Measurements from ENCODE around the gene TFDP1. TPM values are rescaled to one million over a fixed set of nuclear protein-coding genes. Genes with fewer than 3 reads are reported as not detected.

Gene TFDP1
- total and polyA plus RNA-seq, 4 experiments from 2014 or later, result 20.7 to 63.4 (median 39.4) TPM

- Histone ChIP-seq H3K4me1 (ENCODE audit: insufficient read depth, low read length) (no peaks in the 10 kb centered on the region), H3K4me3 (ENCODE audit: low read length in 2 of 2) (no peak overlapping the region), H3K27me3 (ENCODE audit: insufficient read depth, low read length) (no peaks in the 10 kb centered on the region), H3K9me3 (ENCODE audit: control insufficient read depth in 1 of 2, low read length in 2 of 2) (no peaks in the 10 kb centered on the region), H3K27ac (ENCODE audit: low read depth, low read length) (no peak overlapping the region), H3K36me3 (ENCODE audit: insufficient read depth, low read length) (peaks cover 5% of the 10 kb centered on the region)
- H3K36me3 Mint-ChIP-seq, result peaks cover 14 to 23% of the 10 kb centered on the region in 2 donors
- no peak overlapping the region for H3K27ac Mint-ChIP-seq
- intact Hi-C loops (cut with micrococcal nuclease), result no loop called here
- POLR2A ChIA-PET (ENCODE audit: partially characterized antibody), result no interaction called here
- H3K4me1 Mint-ChIP-seq, result peaks cover 2 to 11% (median 9%) of the 10 kb centered on the region in 4 donors
- H3K9me3 Mint-ChIP-seq, result no peaks in the 10 kb centered on the region
- H3K27me3 Mint-ChIP-seq, result no peaks in the 10 kb centered on the region
- CTCF ChIA-PET (ENCODE audit: partially characterized antibody), result no interaction called here
- no peak overlapping the region for H3K4me3 Mint-ChIP-seq
- no peak for DNase-seq
Measured at GRCh38 chr13:113613789-113614379, 29.3 kb downstream of the TFDP1 start.

GRCh38 chr13:113616281-113616906 lies 31.8 kb downstream of the TFDP1 start:
- ChIA-PET CTCF (ENCODE audit: partially characterized antibody) (no interaction called here), POLR2A (ENCODE audit: partially characterized antibody) (no interaction called here)
- Histone ChIP-seq H3K4me3 (ENCODE audit: low read length in 2 of 2) (no peak overlapping the region), H3K36me3 (ENCODE audit: insufficient read depth, low read length) (peaks cover 5% of the 10 kb centered on the region), H3K27me3 (ENCODE audit: insufficient read depth, low read length) (no peaks in the 10 kb centered on the region), H3K9me3 (ENCODE audit: control insufficient read depth in 1 of 2, low read length in 2 of 2) (no peaks in the 10 kb centered on the region), H3K27ac (ENCODE audit: low read depth, low read length) (no peak overlapping the region), H3K4me1 (ENCODE audit: insufficient read depth, low read length) (no peaks in the 10 kb centered on the region)
- H3K4me1 Mint-ChIP-seq, result peaks cover 0 to 7% (median 6%) of the 10 kb centered on the region in 4 donors
- no peak for DNase-seq
- no peaks in the 10 kb centered on the region for H3K27me3 Mint-ChIP-seq
- H3K36me3 Mint-ChIP-seq, result peaks cover 7 to 15% of the 10 kb centered on the region in 2 donors
- H3K4me3 Mint-ChIP-seq, result no peak overlapping the region
- H3K9me3 Mint-ChIP-seq, result no peaks in the 10 kb centered on the region
- intact Hi-C loops (cut with micrococcal nuclease), result no loop called here
- peak overlapping the region in 2 of 7 donors; percentile 29 to 48 for H3K27ac Mint-ChIP-seq

DNA sequence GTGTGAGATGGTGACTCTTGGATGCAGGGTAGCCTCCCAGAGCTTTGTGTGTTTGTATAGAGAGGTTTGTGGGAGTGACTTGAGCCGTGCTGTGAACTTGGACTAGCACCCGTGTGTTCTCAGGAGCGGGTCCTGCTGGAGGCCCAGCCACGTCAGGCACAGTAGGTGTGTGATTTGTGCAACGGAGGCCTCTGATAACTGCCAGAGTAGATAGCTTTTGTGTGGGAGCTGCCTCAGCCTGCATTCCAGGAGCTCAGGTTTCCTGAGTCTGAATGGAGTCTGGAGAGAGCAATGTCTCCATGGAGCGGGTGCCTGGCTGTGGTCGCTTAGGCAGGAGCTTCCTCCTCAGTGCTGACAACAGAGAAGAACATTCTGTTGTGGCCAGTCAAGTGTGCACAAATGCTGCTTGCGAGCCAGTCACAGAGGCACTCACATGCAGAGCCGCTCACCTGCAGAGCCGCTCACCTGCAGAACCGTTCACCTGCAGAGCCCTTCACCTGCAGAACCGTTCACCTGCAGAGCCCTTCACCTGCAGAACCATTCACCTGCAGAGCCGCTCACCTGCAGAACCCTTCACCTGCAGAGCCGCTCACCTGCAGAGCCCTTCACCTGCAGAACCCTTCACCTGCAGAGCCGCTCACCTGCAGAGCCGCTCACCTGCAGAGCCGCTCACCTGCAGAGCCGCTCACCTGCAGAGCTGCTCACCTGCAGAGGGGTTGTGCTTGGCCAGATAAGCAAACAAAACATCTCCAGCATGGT lies 32.6 kb downstream of the TFDP1 start:
- DNase-seq, result no peak
- Mint-ChIP-seq H3K27me3 (no peaks in the 10 kb centered on the region), H3K27ac (no peak overlapping the region), H3K9me3 (no peaks in the 10 kb centered on the region), H3K4me1 (peaks cover 0 to 7% (median 6%) of the 10 kb centered on the region in 4 donors), H3K4me3 (no peak overlapping the region), H3K36me3 (peaks cover 5 to 16% of the 10 kb centered on the region in 2 donors)
- H3K4me1 ChIP-seq (ENCODE audit: insufficient read depth, low read length), result no peaks in the 10 kb centered on the region
- POLR2A ChIA-PET (ENCODE audit: partially characterized antibody), result no interaction called here
- H3K27me3 ChIP-seq (ENCODE audit: insufficient read depth, low read length), result no peaks in the 10 kb centered on the region
- CTCF ChIA-PET (ENCODE audit: partially characterized antibody), result no interaction called here
- no peak overlapping the region for H3K4me3 ChIP-seq (ENCODE audit: low read length in 2 of 2)
- peaks cover 5% of the 10 kb centered on the region for H3K36me3 ChIP-seq (ENCODE audit: insufficient read depth, low read length)
- H3K9me3 ChIP-seq (ENCODE audit: control insufficient read depth in 1 of 2, low read length in 2 of 2), result no peaks in the 10 kb centered on the region
- no peak overlapping the region for H3K27ac ChIP-seq (ENCODE audit: low read depth, low read length)
- intact Hi-C loops (cut with micrococcal nuclease), result no loop called here

DNA sequence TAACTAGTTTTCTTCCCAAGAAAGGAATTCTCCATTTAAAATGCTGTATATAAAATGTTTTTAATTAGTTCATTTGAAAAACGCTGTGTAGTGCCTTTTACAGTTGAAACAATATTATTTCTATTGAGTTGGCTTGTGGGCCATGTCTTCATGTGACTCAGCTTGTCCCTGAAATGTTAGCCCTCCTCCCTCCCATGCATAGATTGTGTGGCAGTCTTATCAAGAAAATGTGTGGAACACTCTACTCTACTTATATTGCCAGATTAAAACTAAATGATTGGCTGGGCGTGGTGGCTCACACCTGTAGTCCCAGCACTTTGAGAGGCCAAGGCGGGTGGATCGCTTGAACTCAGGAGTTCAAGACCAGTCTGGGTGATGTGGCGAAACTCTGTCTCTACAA lies 33.4 kb downstream of the TFDP1 start:
- H3K36me3 Mint-ChIP-seq, result peaks cover 0 to 10% of the 10 kb centered on the region in 2 donors

DNA sequence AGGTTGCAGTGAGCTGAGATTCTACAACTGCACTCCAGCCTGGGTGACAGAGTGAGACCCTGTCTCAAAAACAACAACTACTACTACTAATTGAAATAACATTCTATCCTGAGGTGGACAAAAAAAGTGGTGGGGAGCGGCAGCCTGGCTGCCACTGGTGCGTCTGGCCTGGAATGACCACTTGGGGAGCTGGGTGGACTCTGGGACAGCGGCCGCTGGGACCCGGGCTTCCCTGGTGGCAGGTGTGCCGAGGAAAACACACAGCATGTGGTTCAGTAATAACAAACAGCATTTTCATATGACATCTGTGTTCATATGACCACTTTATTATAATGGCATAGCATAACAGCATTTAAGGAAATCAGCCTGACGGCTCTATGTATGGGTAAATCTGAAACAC lies 33.9 kb downstream of the TFDP1 start:
- Histone ChIP-seq H3K4me1 (ENCODE audit: insufficient read depth, low read length) (no peaks in the 10 kb centered on the region), H3K27ac (ENCODE audit: low read depth, low read length) (no peak overlapping the region), H3K27me3 (ENCODE audit: insufficient read depth, low read length) (no peaks in the 10 kb centered on the region), H3K4me3 (ENCODE audit: low read length in 2 of 2) (no peak overlapping the region), H3K9me3 (ENCODE audit: control insufficient read depth in 1 of 2, low read length in 2 of 2) (no peaks in the 10 kb centered on the region), H3K36me3 (ENCODE audit: insufficient read depth, low read length) (peaks cover 9% of the 10 kb centered on the region)
- DNase-seq, result no peak
- POLR2A ChIA-PET (ENCODE audit: partially characterized antibody), result no interaction called here
- Mint-ChIP-seq H3K4me1 (peaks cover 0 to 7% (median 6%) of the 10 kb centered on the region in 4 donors), H3K36me3 (peaks cover 0 to 11% of the 10 kb centered on the region in 2 donors), H3K27ac (peak overlapping the region in 3 of 7 donors; percentile 51 to 69 (median 60)), H3K4me3 (no peak overlapping the region), H3K9me3 (no peaks in the 10 kb centered on the region), H3K27me3 (no peaks in the 10 kb centered on the region)
- intact Hi-C loops (cut with micrococcal nuclease), result no loop called here
- CTCF ChIA-PET (ENCODE audit: partially characterized antibody), result no interaction called here

More for the DNA sequence above, 33.4 kb downstream of the TFDP1 start:
- ChIA-PET POLR2A (ENCODE audit: partially characterized antibody) (no interaction called here), CTCF (ENCODE audit: partially characterized antibody) (no interaction called here)
- Mint-ChIP-seq H3K9me3 (no peaks in the 10 kb centered on the region), H3K27me3 (no peaks in the 10 kb centered on the region), H3K27ac (peak overlapping the region in 3 of 7 donors; percentile 17 to 60 (median 27)), H3K4me3 (no peak overlapping the region), H3K4me1 (peaks cover 0 to 7% (median 6%) of the 10 kb centered on the region in 4 donors)
- Histone ChIP-seq H3K4me3 (ENCODE audit: low read length in 2 of 2) (no peak overlapping the region), H3K36me3 (ENCODE audit: insufficient read depth, low read length) (peaks cover 7% of the 10 kb centered on the region), H3K27ac (ENCODE audit: low read depth, low read length) (no peak overlapping the region), H3K9me3 (ENCODE audit: control insufficient read depth in 1 of 2, low read length in 2 of 2) (no peaks in the 10 kb centered on the region), H3K27me3 (ENCODE audit: insufficient read depth, low read length) (no peaks in the 10 kb centered on the region), H3K4me1 (ENCODE audit: insufficient read depth, low read length) (no peaks in the 10 kb centered on the region)
- DNase-seq, result no peak
- intact Hi-C loops (cut with micrococcal nuclease), result no loop called here

DNA sequence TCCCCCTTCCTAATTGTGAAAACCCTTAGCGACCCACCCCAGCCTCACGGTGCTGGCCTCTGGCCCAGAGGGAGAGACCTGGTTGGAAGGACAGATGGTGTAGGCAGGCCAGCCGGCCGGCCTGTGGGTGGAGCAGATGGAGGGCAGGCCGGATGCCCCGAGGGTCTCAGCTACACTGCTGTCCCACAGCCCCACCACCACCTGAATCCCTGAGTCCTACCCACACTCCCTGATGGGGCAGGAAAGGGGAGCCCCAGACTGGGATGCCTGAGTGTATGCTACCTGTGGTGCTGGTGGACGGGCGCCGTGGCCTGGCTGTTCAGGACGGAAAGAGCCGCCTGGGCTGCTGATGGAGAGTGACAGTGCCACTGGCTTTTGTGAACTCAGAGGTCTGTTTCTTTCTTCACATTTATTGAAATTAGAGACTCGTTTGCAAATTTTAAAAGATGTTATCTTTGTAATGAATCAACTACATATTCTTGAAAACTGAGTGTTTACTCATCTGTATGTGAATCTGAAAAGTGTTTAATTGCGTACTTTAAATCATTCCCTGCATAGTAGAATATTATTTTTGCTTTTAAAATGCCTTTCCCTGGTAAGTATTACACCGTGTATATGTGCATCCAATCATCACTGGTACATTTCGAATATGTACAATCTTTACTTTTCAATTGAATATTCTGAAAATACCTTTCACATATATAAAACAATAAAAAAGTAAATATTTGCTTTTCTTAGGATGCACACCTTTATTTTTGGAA lies 35.7 kb downstream of the TFDP1 start:
- intact Hi-C loops (cut with micrococcal nuclease), result no loop called here
- Histone ChIP-seq H3K4me3 (ENCODE audit: low read length in 2 of 2) (no peak overlapping the region), H3K27me3 (ENCODE audit: insufficient read depth, low read length) (no peaks in the 10 kb centered on the region), H3K9me3 (ENCODE audit: control insufficient read depth in 1 of 2, low read length in 2 of 2) (no peaks in the 10 kb centered on the region), H3K4me1 (ENCODE audit: insufficient read depth, low read length) (no peaks in the 10 kb centered on the region), H3K36me3 (ENCODE audit: insufficient read depth, low read length) (peaks cover 13% of the 10 kb centered on the region), H3K27ac (ENCODE audit: low read depth, low read length) (no peak overlapping the region)
- Mint-ChIP-seq H3K4me1 (peaks cover 0 to 7% (median 6%) of the 10 kb centered on the region in 4 donors), H3K4me3 (no peak overlapping the region), H3K36me3 (peaks cover 6 to 16% of the 10 kb centered on the region in 2 donors), H3K27ac (no peak overlapping the region), H3K27me3 (no peaks in the 10 kb centered on the region), H3K9me3 (no peaks in the 10 kb centered on the region)
- POLR2A ChIA-PET (ENCODE audit: partially characterized antibody), result no interaction called here
- CTCF ChIA-PET (ENCODE audit: partially characterized antibody), result no interaction called here
- DNase-seq, result no peak

DNA sequence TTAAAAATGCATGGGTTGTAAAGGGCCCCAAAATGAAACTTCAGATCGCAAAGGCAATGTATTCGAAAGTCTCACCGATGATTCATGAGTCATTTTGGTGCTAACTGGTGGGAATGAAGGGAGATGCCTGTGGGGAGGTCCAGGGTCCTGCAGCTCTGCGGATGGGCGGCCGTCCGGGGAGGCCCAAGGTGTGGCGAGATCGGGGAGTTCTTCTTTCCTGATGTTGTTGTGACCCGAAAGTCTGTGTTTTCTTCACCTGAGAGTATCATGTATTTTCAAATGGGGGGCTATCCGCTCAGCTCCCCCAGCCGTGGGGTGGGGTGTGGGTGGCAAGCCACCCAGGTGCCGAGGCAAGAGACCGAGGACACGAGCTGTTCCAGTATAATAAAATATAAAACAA lies 36.5 kb downstream of the TFDP1 start:
- ChIA-PET CTCF (ENCODE audit: partially characterized antibody) (no interaction called here), POLR2A (ENCODE audit: partially characterized antibody) (no interaction called here)
- Histone ChIP-seq H3K36me3 (ENCODE audit: insufficient read depth, low read length) (peaks cover 13% of the 10 kb centered on the region), H3K27ac (ENCODE audit: low read depth, low read length) (no peak overlapping the region), H3K4me3 (ENCODE audit: low read length in 2 of 2) (no peak overlapping the region), H3K4me1 (ENCODE audit: insufficient read depth, low read length) (no peaks in the 10 kb centered on the region), H3K9me3 (ENCODE audit: control insufficient read depth in 1 of 2, low read length in 2 of 2) (no peaks in the 10 kb centered on the region), H3K27me3 (ENCODE audit: insufficient read depth, low read length) (no peaks in the 10 kb centered on the region)
- no peak for DNase-seq
- Mint-ChIP-seq H3K4me1 (peaks cover 0 to 7% (median 6%) of the 10 kb centered on the region in 4 donors), H3K27ac (peak overlapping the region in 1 of 7 donors; percentile 48), H3K27me3 (no peaks in the 10 kb centered on the region), H3K36me3 (peaks cover 6 to 16% of the 10 kb centered on the region in 2 donors), H3K9me3 (no peaks in the 10 kb centered on the region), H3K4me3 (no peak overlapping the region)
- intact Hi-C loops (cut with micrococcal nuclease), result no loop called here
